Lower leg skin (tissue), 3 donors: ENCODE measurements around the gene PRR7.

Experiments
- CTCF ChIP-seq, 3 donors: fragments of 450-650 bp; IDR thresholded peaks; one replicate each; pipeline ENCODE4 v1.5.1; 2016; ENCODE audit warnings: antibody characterized with exemption in 3 of 3, mild to moderate bottlenecking in 3 of 3, moderate library complexity in 2 of 3
- POLR2A ChIP-seq, 2 donors: fragments of 450-650 bp; IDR thresholded peaks; one replicate each; pipeline ENCODE4 v1.6.1; 2016 to 2017; ENCODE audit warnings: antibody characterized with exemption in 2 of 2, mild to moderate bottlenecking in 1 of 2, moderate library complexity in 1 of 2

- TF ChIP-seq CTCF (IDR thresholded peaks at IDR 0.05) = no peak
- no peak for TF ChIP-seq POLR2A (IDR thresholded peaks at IDR 0.05)
Observed at GRCh38 chr5:177430140-177430951, 16.3 kb upstream of the PRR7 start.
